Hepatocyte (in vitro differentiated cells): ENCODE results near the gene HMMR. TPM values are rescaled to one million over a fixed set of nuclear protein-coding genes. Genes with fewer than 3 reads are reported as not detected.

Experiments used
- DNase-seq: peaks from one replicate; pipeline ENCODE4 v3.0.0-alpha.2; 2016; ENCODE audit warnings: low spot score
- H2AFZ ChIP-seq: fragments of 200-600 bp; sonication (generic); 2 replicates; pipeline ENCODE4 v1.6.0; 2016; ENCODE audit warnings: antibody characterized with exemption, mild to moderate bottlenecking
- H3K27ac ChIP-seq: fragments of 200-600 bp; sonication (generic); 2 replicates; pipeline ENCODE4 v1.5.1; 2016; ENCODE audit warnings: mild to moderate bottlenecking
- H3K27me3 ChIP-seq: fragments of 200-600 bp; sonication (generic); 2 replicates; pipeline ENCODE4 v1.6.1; 2016
- H3K36me3 ChIP-seq: fragments of 200-600 bp; sonication (generic); replicated peaks from 2 replicates; pipeline ENCODE4 v1.5.1; 2016; ENCODE audit warnings: low read depth; ENCODE audit not compliant: insufficient read depth
- H3K4me1 ChIP-seq: fragments of 200-600 bp; sonication (generic); 2 replicates; pipeline ENCODE4 v1.5.1; 2016; ENCODE audit warnings: mild to moderate bottlenecking, moderate library complexity; ENCODE audit not compliant: insufficient read depth
- H3K4me2 ChIP-seq: fragments of 200-600 bp; sonication (generic); 2 replicates; pipeline ENCODE4 v1.6.0; 2016
- H3K4me3 ChIP-seq: fragments of 200-600 bp; sonication (generic); 2 replicates; pipeline ENCODE4 v1.5.1; 2016; ENCODE audit warnings: mild to moderate bottlenecking
- H3K79me2 ChIP-seq: fragments of 200-600 bp; sonication (generic); 2 replicates; pipeline ENCODE4 v1.6.0; 2017; ENCODE audit warnings: mild to moderate bottlenecking
- H3K9me2 ChIP-seq: fragments of 200-600 bp; sonication (generic); replicated peaks from 2 replicates; pipeline ENCODE4 v1.6.0; 2017; ENCODE audit warnings: mild to moderate bottlenecking; ENCODE audit not compliant: insufficient read depth
- H3K9me3 ChIP-seq: fragments of 200-600 bp; sonication (generic); 2 replicates; pipeline ENCODE4 v1.5.1; 2016; ENCODE audit warnings: low read depth, mild to moderate bottlenecking
- H4K20me1 ChIP-seq: fragments of 200-600 bp; sonication (generic); 2 replicates; pipeline ENCODE4 v1.6.0; 2016; ENCODE audit warnings: mild to moderate bottlenecking; ENCODE audit not compliant: insufficient read depth, poor library complexity, severe bottlenecking
- EZH2 ChIP-seq: fragments of 200-600 bp; sonication (generic); IDR thresholded peaks from 2 replicates; pipeline ENCODE4 v1.6.1; 2016; ENCODE audit warnings: antibody characterized with exemption, mild to moderate bottlenecking, borderline replicate concordance
- EZH2phosphoT487 ChIP-seq: fragments of 200-600 bp; sonication (generic); IDR thresholded peaks from one replicate; pipeline ENCODE4 v1.6.1; 2018; ENCODE audit warnings: antibody characterized with exemption, mild to moderate bottlenecking, low read depth, moderate library complexity; ENCODE audit not compliant: unreplicated experiment, severe bottlenecking
- WGBS: methylation state at CpG from one replicate; pipeline ENCODE4 v1.1.6; 2016; ENCODE audit warnings: low lambda C conversion rate; ENCODE audit errors: missing lambda C conversion rate; 5-methylcytosine and 5-hydroxymethylcytosine counted together
- polyA plus RNA-seq: library from polyadenylated mRNA; unstranded; fragments of >200 nt; fragmentation: Nextera tagmentation; extraction: Ambion mirVana; gene quantifications from 2 replicates; pipeline ENCODE4 v1.2.1, GENCODE V29; 2016
- total RNA-seq: library from RNA; depleted of rRNA; stranded (reverse); fragments of >200 nt; gene quantifications from 2 replicates; pipeline ENCODE4 v1.2.3, GENCODE V29; 2014
- TF ChIP-seq, protein P1 (sequence below): fragments of 200-600 bp; sonication (generic); IDR thresholded peaks from 2 replicates; pipeline ENCODE4 v1.5.1; 2016; ENCODE audit warnings: antibody characterized with exemption, mild to moderate bottlenecking; ENCODE audit not compliant: poor library complexity

The HMMR gene
- total and polyA plus RNA-seq, 2 experiments from 2014 or later, result 5.7 to 9.8 TPM

DNA sequence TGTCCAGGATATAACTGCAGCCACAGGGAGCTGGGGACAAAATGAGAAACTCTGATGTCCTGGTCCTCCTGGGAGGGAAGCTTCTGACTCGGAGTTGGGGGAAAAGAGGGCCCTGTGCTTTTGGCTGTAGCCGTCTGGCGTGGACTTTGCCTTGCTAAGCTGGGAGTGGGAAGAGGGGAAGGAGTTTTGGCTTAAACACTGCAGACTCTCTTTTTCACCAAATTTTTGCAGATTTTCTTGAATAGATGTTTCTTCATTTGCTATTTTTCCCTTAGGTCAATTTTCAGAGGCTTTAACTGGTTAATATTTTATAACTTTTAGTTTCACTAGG lies 29.3 kb downstream of the HMMR start:
- Histone ChIP-seq H3K9me3 (no peaks in the 10 kb centered on the region), H4K20me1 (no peaks in the 10 kb centered on the region), H3K36me3 (no peaks in the 10 kb centered on the region), H3K27ac (no peak overlapping the region), H3K9me2 (no peaks in the 10 kb centered on the region), H3K4me3 (no peak overlapping the region), H3K4me1 (peaks cover 7% of the 10 kb centered on the region), H2AFZ (no peak overlapping the region), H3K27me3 (no peaks in the 10 kb centered on the region), H3K4me2 (peak overlapping the region; percentile 27), H3K79me2 (no peaks in the 10 kb centered on the region)
- 72% methylated on average over 3 of the region's 3 CpGs for WGBS
- no peak for TF ChIP-seq EZH2phosphoT487
- TF ChIP-seq, protein P1, sequence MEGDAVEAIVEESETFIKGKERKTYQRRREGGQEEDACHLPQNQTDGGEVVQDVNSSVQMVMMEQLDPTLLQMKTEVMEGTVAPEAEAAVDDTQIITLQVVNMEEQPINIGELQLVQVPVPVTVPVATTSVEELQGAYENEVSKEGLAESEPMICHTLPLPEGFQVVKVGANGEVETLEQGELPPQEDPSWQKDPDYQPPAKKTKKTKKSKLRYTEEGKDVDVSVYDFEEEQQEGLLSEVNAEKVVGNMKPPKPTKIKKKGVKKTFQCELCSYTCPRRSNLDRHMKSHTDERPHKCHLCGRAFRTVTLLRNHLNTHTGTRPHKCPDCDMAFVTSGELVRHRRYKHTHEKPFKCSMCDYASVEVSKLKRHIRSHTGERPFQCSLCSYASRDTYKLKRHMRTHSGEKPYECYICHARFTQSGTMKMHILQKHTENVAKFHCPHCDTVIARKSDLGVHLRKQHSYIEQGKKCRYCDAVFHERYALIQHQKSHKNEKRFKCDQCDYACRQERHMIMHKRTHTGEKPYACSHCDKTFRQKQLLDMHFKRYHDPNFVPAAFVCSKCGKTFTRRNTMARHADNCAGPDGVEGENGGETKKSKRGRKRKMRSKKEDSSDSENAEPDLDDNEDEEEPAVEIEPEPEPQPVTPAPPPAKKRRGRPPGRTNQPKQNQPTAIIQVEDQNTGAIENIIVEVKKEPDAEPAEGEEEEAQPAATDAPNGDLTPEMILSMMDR, result no peak
- no peak for TF ChIP-seq EZH2
- no peak for DNase-seq

DNA sequence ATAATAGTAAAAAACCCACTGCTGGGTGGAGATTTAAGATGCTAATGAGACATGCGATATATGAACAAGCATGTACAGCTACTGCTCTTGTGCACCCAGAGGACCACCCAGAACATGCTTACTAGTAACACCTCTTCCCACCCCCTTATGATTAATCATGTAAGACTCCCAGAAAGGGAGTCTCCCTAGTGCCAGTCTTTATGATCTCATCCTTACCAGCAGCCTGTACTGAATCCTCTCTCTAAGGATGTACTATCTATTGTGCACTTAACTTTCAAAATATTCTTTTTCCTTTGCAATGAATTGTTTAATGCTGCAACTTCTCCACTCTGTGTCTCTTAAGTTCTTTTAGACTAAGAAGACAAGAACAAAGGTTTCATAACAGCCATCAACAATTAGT lies 35.9 kb downstream of the HMMR start:
- H3K4me2 ChIP-seq, result no peak overlapping the region
- H3K79me2 ChIP-seq, result no peaks in the 10 kb centered on the region
- no peak overlapping the region for H3K27ac ChIP-seq
- H3K4me3 ChIP-seq, result no peak overlapping the region
- no peak for TF ChIP-seq EZH2
- TF ChIP-seq, protein P1, result no peak
- no peak for TF ChIP-seq EZH2phosphoT487
- no peak overlapping the region for H2AFZ ChIP-seq
- H4K20me1 ChIP-seq, result no peaks in the 10 kb centered on the region
- no peaks in the 10 kb centered on the region for H3K36me3 ChIP-seq
- H3K9me3 ChIP-seq, result no peaks in the 10 kb centered on the region
- DNase-seq, result no peak
- no peaks in the 10 kb centered on the region for H3K27me3 ChIP-seq
- H3K9me2 ChIP-seq, result no peaks in the 10 kb centered on the region
- no peaks in the 10 kb centered on the region for H3K4me1 ChIP-seq
- 96% methylated on average over 1 of the region's 1 CpG for WGBS

DNA sequence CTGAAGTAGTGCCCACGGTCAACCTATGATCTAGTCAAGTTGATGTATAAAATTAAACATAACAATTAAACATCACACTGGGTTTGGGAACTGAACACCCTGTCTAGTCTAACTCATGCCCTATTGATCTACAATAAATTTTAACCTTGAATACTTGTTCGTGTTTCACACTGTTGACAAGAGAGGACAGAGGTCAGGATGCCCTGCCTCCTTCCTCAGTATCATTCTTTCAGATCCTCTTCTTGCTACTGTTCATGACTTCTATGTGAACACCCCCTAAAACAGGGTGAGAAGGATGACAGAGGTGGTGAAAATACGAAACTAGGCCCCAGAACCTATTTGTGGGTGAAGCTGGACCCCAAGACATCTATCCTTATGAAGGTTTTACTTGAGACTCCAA lies 36.9 kb downstream of the HMMR start:
- Histone ChIP-seq H3K27me3 (no peaks in the 10 kb centered on the region), H3K79me2 (no peaks in the 10 kb centered on the region), H3K4me1 (peaks cover under 1% of the 10 kb centered on the region), H3K4me2 (no peak overlapping the region), H2AFZ (no peak overlapping the region), H4K20me1 (no peaks in the 10 kb centered on the region), H3K4me3 (no peak overlapping the region), H3K9me3 (no peaks in the 10 kb centered on the region), H3K9me2 (no peaks in the 10 kb centered on the region), H3K36me3 (no peaks in the 10 kb centered on the region), H3K27ac (no peak overlapping the region)
- TF ChIP-seq EZH2phosphoT487 (no peak), EZH2 (no peak)
- TF ChIP-seq, protein P1, result no peak
- 80% methylated on average over 3 of the region's 3 CpGs for WGBS
- no peak for DNase-seq

DNA sequence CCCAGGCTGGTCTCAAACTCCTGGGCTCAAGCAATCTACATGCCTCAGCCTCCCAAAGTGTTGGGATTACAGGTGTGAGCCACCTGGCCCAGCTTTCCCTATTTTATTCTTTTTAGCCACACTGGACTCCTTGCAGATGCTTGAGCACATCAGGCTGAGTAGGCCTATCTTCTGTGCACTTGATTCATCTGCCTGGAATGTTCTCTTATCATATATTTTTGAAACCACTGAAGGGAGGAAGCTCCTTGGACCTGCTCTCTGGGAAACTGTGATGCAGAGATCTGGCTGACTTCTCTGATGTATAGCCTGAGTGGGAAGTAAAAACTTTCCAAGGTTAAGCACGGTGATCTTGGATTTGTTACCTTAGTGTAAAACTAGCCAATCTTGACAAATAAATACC lies 38.5 kb downstream of the HMMR start:
- Histone ChIP-seq H4K20me1 (no peaks in the 10 kb centered on the region), H3K9me3 (no peaks in the 10 kb centered on the region), H3K27ac (no peak overlapping the region), H3K36me3 (no peaks in the 10 kb centered on the region), H3K27me3 (no peaks in the 10 kb centered on the region), H3K79me2 (no peaks in the 10 kb centered on the region), H3K4me3 (no peak overlapping the region), H2AFZ (no peak overlapping the region), H3K4me1 (peaks cover 4% of the 10 kb centered on the region), H3K4me2 (no peak overlapping the region), H3K9me2 (no peaks in the 10 kb centered on the region)
- DNase-seq, result peak; percentile 37
- TF ChIP-seq, protein P1, result no peak
- TF ChIP-seq EZH2, result no peak
- TF ChIP-seq EZH2phosphoT487, result no peak
- 73% methylated on average over 1 of the region's 1 CpG for WGBS
